GM18505 (cell line): ENCODE results near the gene MS4A15.

Experiments
- ATAC-seq: cut with Tn5 transposase; IDR thresholded peaks from one replicate; pipeline ENCODE4 v1.9.1; 2021; ENCODE audit not compliant: unreplicated experiment
- POLR2A ChIP-seq: IDR thresholded peaks from 4 replicates; pipeline ENCODE4 v1.6.1; 2011; ENCODE audit warnings: borderline replicate concordance; ENCODE audit not compliant: insufficient read depth, insufficient read length; ENCODE audit errors: extremely low read depth

Gene MS4A15

GRCh38 chr11:60762851-60763691 is 6.4 kb downstream of the MS4A15 start:
- TF ChIP-seq POLR2A = peak; percentile 35
- peak; percentile 66 for ATAC-seq

- peak; percentile 8 for TF ChIP-seq POLR2A
- ATAC-seq = no peak
Observed at GRCh38 chr11:60763692-60764369, 7.2 kb downstream of the MS4A15 start.

DNA sequence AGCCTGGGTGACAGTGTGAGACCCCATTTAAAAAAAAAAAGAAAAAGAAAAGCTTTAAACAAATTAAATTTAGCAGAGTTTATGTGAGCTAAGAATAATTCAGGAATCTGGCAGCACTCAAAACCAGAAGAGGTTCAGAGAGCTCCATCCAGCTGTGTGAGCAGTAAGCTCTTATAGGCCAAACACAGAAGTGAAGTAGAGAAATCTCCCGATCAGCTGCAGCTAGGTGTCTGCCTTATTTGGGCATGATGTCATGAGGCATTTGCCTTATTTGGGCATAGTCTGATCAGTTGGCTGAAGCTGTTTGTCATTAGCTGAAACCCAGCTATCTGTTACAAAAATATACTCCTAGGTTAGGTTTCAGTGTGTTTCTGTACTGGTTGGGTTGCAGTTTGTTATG is 8.2 kb downstream of the MS4A15 start:
- peak; percentile 29 for TF ChIP-seq POLR2A
- no peak for ATAC-seq

- ATAC-seq = no peak
Observed at GRCh38 chr11:60765355-60765754, 8.7 kb downstream of the MS4A15 start.

DNA sequence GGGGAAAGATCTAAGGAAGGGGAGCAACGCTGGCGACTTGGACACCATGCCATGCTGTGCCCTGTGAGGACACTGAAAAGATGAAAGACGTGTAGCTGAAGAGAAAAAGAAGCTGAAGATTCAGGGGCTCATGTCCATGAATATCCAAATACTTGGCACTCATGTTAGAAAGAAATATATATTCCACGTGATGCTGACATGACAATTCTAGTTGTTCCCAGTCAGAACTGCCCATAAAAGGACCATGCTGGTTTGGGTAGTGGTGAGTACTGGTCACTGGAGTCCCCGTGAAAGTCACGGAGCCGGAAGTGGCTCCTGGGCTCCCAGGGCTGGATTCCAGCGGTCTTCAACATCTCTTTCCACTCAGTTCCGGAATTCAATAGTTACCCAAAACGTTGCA is 9.9 kb downstream of the MS4A15 start:
- ATAC-seq = no peak
- no peak for TF ChIP-seq POLR2A

More at GRCh38 chr11:60765355-60765754, 8.7 kb downstream of the MS4A15 start:
- TF ChIP-seq POLR2A = no peak

DNA sequence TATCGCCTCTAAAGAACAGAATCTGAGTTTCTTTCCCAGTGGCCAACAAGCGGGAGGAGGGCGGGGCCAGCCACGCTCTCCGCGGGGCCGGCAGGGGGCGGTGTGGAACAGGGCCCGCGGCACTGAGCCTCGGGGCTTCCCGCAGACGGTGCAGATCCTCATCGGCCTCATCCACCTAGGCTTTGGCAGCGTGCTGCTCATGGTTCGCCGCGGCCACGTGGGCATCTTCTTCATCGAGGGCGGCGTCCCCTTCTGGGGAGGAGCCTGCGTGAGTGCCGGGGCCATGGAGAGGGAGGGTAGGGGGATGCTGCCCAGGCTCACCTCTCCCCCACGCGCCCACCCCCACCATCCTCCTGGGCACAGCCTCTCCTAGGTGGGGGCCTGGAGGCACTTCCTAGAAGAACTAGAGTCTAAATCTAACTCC is 10.7 kb downstream of the MS4A15 start:
- no peak for ATAC-seq
- TF ChIP-seq POLR2A = no peak

GRCh38 chr11:60768202-60768601 is 11.5 kb downstream of the MS4A15 start:
- no peak for TF ChIP-seq POLR2A
- no peak for ATAC-seq

DNA sequence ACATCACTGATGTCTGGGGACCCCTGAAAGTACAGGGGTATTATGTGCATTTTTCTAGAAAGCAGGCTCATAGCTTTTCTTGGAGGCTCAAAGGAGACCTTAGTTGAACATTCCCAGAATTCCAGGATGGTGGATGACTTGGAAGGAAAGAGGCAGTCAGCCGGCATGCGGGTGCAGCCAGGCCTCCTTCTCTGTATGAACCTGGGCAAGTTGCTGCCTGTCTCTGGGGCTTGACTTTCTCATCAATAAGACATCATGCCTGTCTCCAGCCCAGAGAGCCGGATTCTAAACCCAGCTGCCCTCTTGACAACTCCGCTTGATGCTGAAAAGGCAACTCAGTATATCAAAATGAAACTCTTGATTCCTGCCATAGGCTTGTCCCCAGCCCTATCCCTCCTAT is 12.6 kb downstream of the MS4A15 start:
- ATAC-seq = no peak
- TF ChIP-seq POLR2A = no peak

GRCh38 chr11:60769811-60770210 is 13.1 kb downstream of the MS4A15 start:
- no peak for TF ChIP-seq POLR2A
- ATAC-seq = no peak

- no peak for TF ChIP-seq POLR2A
- ATAC-seq = no peak
Observed at GRCh38 chr11:60771146-60771545, 14.5 kb downstream of the MS4A15 start.

GRCh38 chr11:60771879-60772525 is 15.3 kb downstream of the MS4A15 start:
- TF ChIP-seq POLR2A = no peak
- ATAC-seq = no peak

- no peak for ATAC-seq
- no peak for TF ChIP-seq POLR2A
Observed at GRCh38 chr11:60772666-60773065, 16.0 kb downstream of the MS4A15 start.

DNA sequence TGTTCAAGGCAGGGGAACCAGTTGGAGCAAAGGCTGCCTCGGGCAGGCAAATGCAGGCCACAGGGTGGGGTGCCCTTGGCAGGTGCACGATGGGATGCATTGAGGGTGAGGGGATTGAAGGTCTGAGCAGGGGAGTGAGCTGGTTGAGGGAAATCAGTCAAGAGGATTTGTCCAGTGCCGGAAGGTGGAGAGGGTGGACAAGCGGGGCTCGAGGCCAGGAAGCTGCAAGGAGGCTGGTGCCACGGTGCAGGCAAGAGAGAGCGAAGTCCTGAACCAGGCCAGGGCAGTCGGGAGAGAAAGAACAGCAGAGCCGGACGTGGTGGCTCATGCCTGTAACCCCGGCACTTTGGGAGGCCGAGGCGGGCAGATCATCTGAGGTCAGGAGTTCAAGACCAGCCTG is 18.1 kb downstream of the MS4A15 start:
- no peak for TF ChIP-seq POLR2A
- no peak for ATAC-seq
